K562 (cell line): ENCODE results near the gene CCT7. TPM values are rescaled to one million over a fixed set of nuclear protein-coding genes. Genes with fewer than 3 reads are reported as not detected.

ENCODE experiments used
- ATAC-seq: fragments of 200-7000 bp; cut with Tn5 transposase; 3 replicates; pipeline ENCODE4 v1.9.1; 2020; ENCODE audit warnings: moderate library complexity
- BruUV-seq: library from RNA; stranded (reverse); fragments of 400-500 nt; replicated peaks from 2 replicates; lab custom pipeline; 2021; lab: Mats Ljungman, UMichigan
- CTCF ChIA-PET: fragments of 300-600 bp; formaldehyde crosslinking; extraction: SDS; loops from one replicate; lab custom pipeline; 2021; ENCODE audit warnings: low intra/inter-chr PET ratio; lab: Yijun Ruan, JAX
- POLR2A ChIA-PET: fragments of 300-600, 350-650 bp; sonication (Branson Sonifier 250); formaldehyde crosslinking; extraction: SDS; loops from one replicate; lab custom pipeline; 2021; ENCODE audit warnings: antibody characterized with exemption, inconsistent platforms; lab: Yijun Ruan, JAX
- DNase-seq, 4 experiments: peaks; one replicate each; pipeline versions ENCODE4 v3.0.0 to v3.0.0-alpha.2; 2011 to 2018; ENCODE audit warnings: low spot score in 3 of 4, mixed read lengths in 3 of 4; ENCODE audit errors: extremely low read depth in 1 of 4
- FAIRE-seq: peaks from 2 replicates; lab custom pipeline; 2011; peaks lifted over from hg19 to GRCh38; lab: Jason Lieb, UNC
- H2AFZ ChIP-seq: 2 replicates; pipeline ENCODE4 v1.6.0; 2011; ENCODE audit warnings: low read depth, low read length, control low read depth, inconsistent platforms
- H3K27ac ChIP-seq: fragments of 200-600 bp; 3 replicates; pipeline ENCODE4 v1.8.0; 2011; ENCODE audit warnings: low read depth, mild to moderate bottlenecking, control low read depth, inconsistent platforms, low read length, moderate library complexity, mixed read lengths; ENCODE audit errors: extremely low read depth
- H3K27me3 ChIP-seq, 2 experiments: fragments of 300-600 bp in 1 of 2; 2 replicates in 1 of 2; 3 replicates in 1 of 2; pipeline versions ENCODE4 v1.6.0 to v1.8.0; 2011; ENCODE audit warnings: inconsistent platforms in 2 of 2, low read length in 2 of 2, mild to moderate bottlenecking in 1 of 2, mixed read lengths in 1 of 2, moderate library complexity in 1 of 2; ENCODE audit not compliant: control insufficient read depth in 2 of 2, insufficient read depth in 2 of 2
- H3K36me3 ChIP-seq: fragments of 300-600 bp; 3 replicates; pipeline ENCODE4 v1.8.0; 2011; ENCODE audit warnings: mild to moderate bottlenecking, low read length, inconsistent platforms; ENCODE audit not compliant: control insufficient read depth, insufficient read depth
- H3K4me1 ChIP-seq, 2 experiments: fragments of 200-600 bp in 1 of 2; replicated peaks in 1 of 2; 2 replicates in 1 of 2; 3 replicates in 1 of 2; pipeline versions ENCODE4 v1.5.1 to v1.8.0; 2011; ENCODE audit warnings: inconsistent platforms in 2 of 2, low read length in 2 of 2, mild to moderate bottlenecking in 1 of 2, mixed read lengths in 1 of 2, moderate library complexity in 1 of 2; ENCODE audit not compliant: control insufficient read depth in 2 of 2, insufficient read depth in 2 of 2
- H3K4me2 ChIP-seq: 2 replicates; pipeline ENCODE4 v1.6.1; 2011; ENCODE audit warnings: low read length, control low read depth, inconsistent platforms, mixed read lengths; ENCODE audit not compliant: insufficient read depth
- H3K4me3 ChIP-seq: fragments of 200-600 bp; sonication (generic), shearing (Covaris generic); 2 replicates; pipeline ENCODE4 v1.5.1; 2016; ENCODE audit warnings: control low read depth, inconsistent platforms
- H3K79me2 ChIP-seq: fragments of 200-600 bp; 3 replicates; pipeline ENCODE4 v1.8.0; 2011; ENCODE audit warnings: low read length, inconsistent platforms; ENCODE audit not compliant: control insufficient read depth, insufficient read depth
- H3K9ac ChIP-seq, 2 experiments: 2 replicates each; pipeline versions ENCODE4 v1.6.0 to v1.6.1; 2011; ENCODE audit warnings: low read depth in 2 of 2, low read length in 2 of 2, control low read depth in 1 of 2, inconsistent platforms in 1 of 2, mild to moderate bottlenecking in 1 of 2, mixed read lengths in 1 of 2; ENCODE audit not compliant: insufficient read depth in 1 of 2
- H3K9me1 ChIP-seq: one replicate; pipeline ENCODE4 v1.6.0; 2011; ENCODE audit warnings: inconsistent platforms, mild to moderate bottlenecking, low read length, moderate library complexity; ENCODE audit not compliant: control insufficient read depth, insufficient read depth
- H3K9me3 ChIP-seq: replicated peaks from 2 replicates; pipeline ENCODE4 v1.5.1; 2011; ENCODE audit warnings: low read depth, low read length, inconsistent platforms; ENCODE audit not compliant: control insufficient read depth, insufficient read depth
- H4K20me1 ChIP-seq: replicated peaks from 2 replicates; pipeline ENCODE4 v1.6.1; 2011; ENCODE audit warnings: low read length, inconsistent platforms, mixed read lengths; ENCODE audit not compliant: control insufficient read depth, insufficient read depth
- FOSL1 ChIP-seq: fragments of 200-800 bp; sonication (Bioruptor generic); conservative IDR thresholded peaks from 2 replicates; pipeline ENCODE4 v1.6.1; 2016; ENCODE audit warnings: missing genetic modification characterization, missing compliant biosample characterization
- HEY1 ChIP-seq: fragments of 250-450 bp; sonication (Bioruptor Pico); IDR thresholded peaks from 2 replicates; pipeline ENCODE4 v1.5.0; 2020; ENCODE audit warnings: mild to moderate bottlenecking, moderate library complexity, borderline replicate concordance
- POLR2G ChIP-seq: fragments of 200-400 bp; formaldehyde crosslinking; IDR thresholded peaks from 2 replicates; pipeline ENCODE4 v1.6.1; 2017; ENCODE audit warnings: low read depth, mild to moderate bottlenecking, antibody characterized with exemption, low read length, moderate library complexity
- RB1 ChIP-seq: fragments of 450-650 bp; IDR thresholded peaks from 2 replicates; pipeline ENCODE4 v1.6.1; 2017; ENCODE audit warnings: low read depth, mild to moderate bottlenecking
- SMAD3 ChIP-seq: fragments of 450-650 bp; formaldehyde crosslinking; conservative IDR thresholded peaks from 2 replicates; pipeline ENCODE4 v1.4.0; 2020; ENCODE audit warnings: mild to moderate bottlenecking
- SRF ChIP-seq, 2 experiments: fragments of 250-450, 450-650 bp in 1 of 2; sonication (Bioruptor Pico) in 1 of 2; sonication (generic) in 1 of 2; formaldehyde crosslinking; IDR thresholded peaks; 2 replicates each; pipeline versions ENCODE4 v1.5.0 to v1.5.1; 2020 to 2022; ENCODE audit warnings: mild to moderate bottlenecking in 1 of 2, missing genetic modification reagents in 1 of 2
- WGBS: fragments of 100-300 bp; shearing (Covaris generic); methylation state at CpG from one replicate; pipeline ENCODE4 v1.1.6; 2016; ENCODE audit warnings: low coverage, mixed read lengths; ENCODE audit not compliant: insufficient coverage; ENCODE audit errors: missing lambda C conversion rate; 5-methylcytosine and 5-hydroxymethylcytosine counted together
- in situ Hi-C: fragments of 300-500 bp; cut with MboI; formaldehyde crosslinking; loops from 4 replicates; pipeline ENCODE4 v1.15.0; 2018; ENCODE audit warnings: inconsistent platforms, mixed read lengths
- intact Hi-C: fragments of 100-400 bp; cut with micrococcal nuclease; formaldehyde crosslinking; loops from 2 replicates; pipeline ENCODE4 v1.14.2; 2022
- polyA plus RNA-seq, 8 experiments: library from polyadenylated mRNA; depleted of rRNA in 4 of 8; stranded (reverse) in 5 of 8; unstranded in 3 of 8; fragments of >200 nt; fragmentation: Nextera tagmentation in 2 of 8; fragmentation: Illumina TruSeq in 1 of 8; extraction: Ambion mirVana in 2 of 8; extraction: Trizol in 1 of 8; gene quantifications; 2 replicates each; pipeline versions ENCODE4 v1.2.1 to v1.2.3, GENCODE V29; 2011 to 2014; ENCODE audit warnings: inconsistent platforms in 1 of 8, missing spikeins in 1 of 8
- total RNA-seq, 7 experiments: library from RNA; depleted of rRNA in 6 of 7; stranded (reverse); fragments of >200 nt in 6 of 7; fragmentation: Illumina TruSeq in 2 of 7; extraction: Trizol in 2 of 7; gene quantifications; 2 replicates each; pipeline versions ENCODE4 v1.2.1 to v1.2.3, GENCODE V29; 2011 to 2021; ENCODE audit warnings: low replicate concordance in 1 of 7
- TF ChIP-seq, protein P1 (sequence below): sonication (generic); formaldehyde crosslinking; IDR thresholded peaks from 2 replicates; pipeline ENCODE4 v1.8.0; 2022; ENCODE audit warnings: mild to moderate bottlenecking, missing genetic modification reagents

CCT7 gene
- total and polyA plus RNA-seq, 9 of the 15 experiments (the other 6 are each of a cell fraction or from before 2014, with no cell fraction given), result 326 to 856 (median 638) TPM

DNA sequence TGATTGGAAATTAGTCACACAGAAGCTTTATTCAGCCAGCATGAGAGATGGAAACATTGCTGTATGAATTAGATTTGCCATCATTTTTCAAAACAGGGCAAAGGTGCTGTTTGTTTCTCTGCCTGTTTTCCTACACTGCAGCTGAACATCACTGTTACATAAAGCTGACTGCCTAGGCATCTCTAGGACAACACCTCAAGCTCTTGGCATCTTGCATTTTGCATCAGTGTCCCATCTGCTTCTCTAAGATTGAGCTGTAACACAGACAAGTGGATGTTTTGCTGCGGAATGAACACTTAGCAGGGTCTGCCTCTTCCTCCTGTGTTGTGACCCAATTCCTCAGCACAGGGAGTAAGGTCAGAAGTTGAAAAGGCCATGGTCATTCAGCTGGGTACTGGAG, 4.9 kb downstream of the CCT7 start:
- 100% methylated on average over 1 of the region's 1 CpG for WGBS

More for the DNA sequence above, 4.9 kb downstream of the CCT7 start:
- Histone ChIP-seq H3K9me3 (no peaks in the 10 kb centered on the region), H3K36me3 (peaks cover 84% of the 10 kb centered on the region), H3K27ac (no peak overlapping the region), H3K27me3 (no peaks in the 10 kb centered on the region), H3K4me1 (peaks cover 2 to 25% of the 10 kb centered on the region in 2 experiments; a peak in 3 of 5 replicates), H3K9me1 (peaks cover 11% of the 10 kb centered on the region), H3K4me2 (no peak overlapping the region), H3K79me2 (peaks cover 90% of the 10 kb centered on the region), H3K4me3 (no peak overlapping the region), H4K20me1 (peaks cover 55% of the 10 kb centered on the region), H2AFZ (no peak overlapping the region), H3K9ac (no peak overlapping the region)
- POLR2A ChIA-PET, result interaction anchor here (0.7 to 1.4 kb wide), 5 partner anchors 8 to 307 kb away, joined by 3 to 6 read pairs (median 4); no protein-coding TSS in a partner anchor
- TF ChIP-seq FOSL1 (tag) (no peak), POLR2G (no peak), SMAD3 (CRISPR knock-in tag) (no peak), HEY1 (no peak), SRF (CRISPR knock-in tag; IDR thresholded peaks at IDR 0.05) (no peak), RB1 (no peak)
- TF ChIP-seq, protein P1, sequence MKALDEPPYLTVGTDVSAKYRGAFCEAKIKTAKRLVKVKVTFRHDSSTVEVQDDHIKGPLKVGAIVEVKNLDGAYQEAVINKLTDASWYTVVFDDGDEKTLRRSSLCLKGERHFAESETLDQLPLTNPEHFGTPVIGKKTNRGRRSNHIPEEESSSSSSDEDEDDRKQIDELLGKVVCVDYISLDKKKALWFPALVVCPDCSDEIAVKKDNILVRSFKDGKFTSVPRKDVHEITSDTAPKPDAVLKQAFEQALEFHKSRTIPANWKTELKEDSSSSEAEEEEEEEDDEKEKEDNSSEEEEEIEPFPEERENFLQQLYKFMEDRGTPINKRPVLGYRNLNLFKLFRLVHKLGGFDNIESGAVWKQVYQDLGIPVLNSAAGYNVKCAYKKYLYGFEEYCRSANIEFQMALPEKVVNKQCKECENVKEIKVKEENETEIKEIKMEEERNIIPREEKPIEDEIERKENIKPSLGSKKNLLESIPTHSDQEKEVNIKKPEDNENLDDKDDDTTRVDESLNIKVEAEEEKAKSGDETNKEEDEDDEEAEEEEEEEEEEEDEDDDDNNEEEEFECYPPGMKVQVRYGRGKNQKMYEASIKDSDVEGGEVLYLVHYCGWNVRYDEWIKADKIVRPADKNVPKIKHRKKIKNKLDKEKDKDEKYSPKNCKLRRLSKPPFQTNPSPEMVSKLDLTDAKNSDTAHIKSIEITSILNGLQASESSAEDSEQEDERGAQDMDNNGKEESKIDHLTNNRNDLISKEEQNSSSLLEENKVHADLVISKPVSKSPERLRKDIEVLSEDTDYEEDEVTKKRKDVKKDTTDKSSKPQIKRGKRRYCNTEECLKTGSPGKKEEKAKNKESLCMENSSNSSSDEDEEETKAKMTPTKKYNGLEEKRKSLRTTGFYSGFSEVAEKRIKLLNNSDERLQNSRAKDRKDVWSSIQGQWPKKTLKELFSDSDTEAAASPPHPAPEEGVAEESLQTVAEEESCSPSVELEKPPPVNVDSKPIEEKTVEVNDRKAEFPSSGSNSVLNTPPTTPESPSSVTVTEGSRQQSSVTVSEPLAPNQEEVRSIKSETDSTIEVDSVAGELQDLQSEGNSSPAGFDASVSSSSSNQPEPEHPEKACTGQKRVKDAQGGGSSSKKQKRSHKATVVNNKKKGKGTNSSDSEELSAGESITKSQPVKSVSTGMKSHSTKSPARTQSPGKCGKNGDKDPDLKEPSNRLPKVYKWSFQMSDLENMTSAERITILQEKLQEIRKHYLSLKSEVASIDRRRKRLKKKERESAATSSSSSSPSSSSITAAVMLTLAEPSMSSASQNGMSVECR (CRISPR knock-in tag), result no peak
- intact Hi-C loops (no loop called here), in situ Hi-C loops (no loop called here)
- no TSS peak for BruUV-seq
- DNase-seq (no peak), ATAC-seq (no peak), FAIRE-seq (no peak)
- CTCF ChIA-PET, result no interaction called here
